T-helper 1 cell treated with Interleukin-12 subunit alpha and Interleukin-12 subunit beta and Interleukin-4 antibody, amounts not matched to agents 30 μg/mL and 1 μg/mL, for 36 hours (primary cell): Measurements from ENCODE around the gene ZNRF1.
A peak's percentile ranks its signal among the peaks of the same experiment; 100 is the strongest.

Experiments
- H3K27ac Mint-ChIP-seq: one replicate; pipeline ENCODE4 v1.8.0; 2021; ENCODE audit warnings: mild to moderate bottlenecking, mixed read lengths
- H3K27me3 Mint-ChIP-seq: one replicate; pipeline ENCODE4 v1.8.0; 2021; ENCODE audit warnings: low read depth, mixed read lengths
- H3K36me3 Mint-ChIP-seq: one replicate; pipeline ENCODE4 v1.8.0; 2021; ENCODE audit warnings: low read depth, mixed read lengths
- H3K4me1 Mint-ChIP-seq: one replicate; pipeline ENCODE4 v1.8.0; 2021; ENCODE audit warnings: low read depth, mixed read lengths
- H3K4me3 Mint-ChIP-seq: one replicate; pipeline ENCODE4 v1.8.0; 2021; ENCODE audit warnings: mild to moderate bottlenecking, moderate library complexity, mixed read lengths
- H3K9me3 Mint-ChIP-seq: one replicate; pipeline ENCODE4 v1.8.0; 2021; ENCODE audit warnings: mixed read lengths

Gene ZNRF1

DNA sequence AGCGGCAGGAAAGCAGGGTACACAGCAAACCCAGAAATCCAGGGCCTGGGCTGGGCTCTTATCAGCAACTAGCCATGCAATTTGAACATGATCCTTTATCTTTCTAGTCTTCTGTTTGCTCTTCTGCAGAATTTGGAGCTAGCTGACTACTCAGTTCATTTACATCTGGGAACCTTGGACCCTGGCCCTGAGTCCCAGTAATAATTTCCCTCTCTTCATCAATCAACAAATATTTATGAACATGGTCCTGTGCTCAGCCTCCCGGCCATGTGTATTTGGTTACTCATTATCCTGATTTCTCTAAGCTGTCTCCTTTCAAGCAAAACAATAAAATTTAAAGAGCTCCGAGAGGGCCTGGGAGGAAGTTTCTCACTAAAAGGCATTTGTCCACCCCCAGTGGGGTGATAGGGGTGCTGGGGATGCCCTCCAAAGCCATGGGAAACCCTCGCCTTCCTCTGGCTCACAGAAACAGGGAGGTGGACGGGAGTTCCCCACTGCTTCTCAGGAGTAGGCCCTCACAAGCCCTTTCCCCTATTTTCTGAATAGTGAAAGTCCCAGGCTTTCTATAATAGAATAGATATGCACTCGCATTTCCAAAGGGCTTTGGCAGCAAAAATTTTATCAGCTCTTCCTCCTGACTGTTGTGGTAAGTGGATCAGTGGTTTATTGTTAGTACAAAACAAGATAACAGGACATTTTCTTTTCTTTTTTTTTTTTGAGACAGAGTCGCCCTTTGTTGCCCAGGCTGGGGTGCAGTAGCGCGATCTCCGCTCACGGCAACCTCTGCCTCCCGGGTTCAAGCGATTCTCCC lies 7.0 kb upstream of the ZNRF1 start:
- H3K4me3 Mint-ChIP-seq = no peak overlapping the region

GRCh38 chr16:74995986-74996385 lies 2.8 kb upstream of the ZNRF1 start:
- H3K27me3 Mint-ChIP-seq = peaks cover 17% of the 10 kb centered on the region
- H3K27ac Mint-ChIP-seq = no peak overlapping the region
- no peaks in the 10 kb centered on the region for H3K9me3 Mint-ChIP-seq
- peaks cover 4% of the 10 kb centered on the region for H3K36me3 Mint-ChIP-seq
- H3K4me3 Mint-ChIP-seq = no peak overlapping the region
- peaks cover 14% of the 10 kb centered on the region for H3K4me1 Mint-ChIP-seq

More for the DNA sequence above, 7.0 kb upstream of the ZNRF1 start:
- Mint-ChIP-seq H3K36me3 (no peaks in the 10 kb centered on the region), H3K9me3 (no peaks in the 10 kb centered on the region), H3K4me1 (no peaks in the 10 kb centered on the region), H3K27me3 (peaks cover 14% of the 10 kb centered on the region), H3K27ac (no peak overlapping the region)

- H3K4me3 Mint-ChIP-seq = no peak overlapping the region
- H3K36me3 Mint-ChIP-seq = peaks cover 10% of the 10 kb centered on the region
- no peak overlapping the region for H3K27ac Mint-ChIP-seq
- peaks cover 17% of the 10 kb centered on the region for H3K27me3 Mint-ChIP-seq
- peaks cover 23% of the 10 kb centered on the region for H3K4me1 Mint-ChIP-seq
- H3K9me3 Mint-ChIP-seq = no peaks in the 10 kb centered on the region
Measured at GRCh38 chr16:74997042-74997491, 1.8 kb upstream of the ZNRF1 start.

DNA sequence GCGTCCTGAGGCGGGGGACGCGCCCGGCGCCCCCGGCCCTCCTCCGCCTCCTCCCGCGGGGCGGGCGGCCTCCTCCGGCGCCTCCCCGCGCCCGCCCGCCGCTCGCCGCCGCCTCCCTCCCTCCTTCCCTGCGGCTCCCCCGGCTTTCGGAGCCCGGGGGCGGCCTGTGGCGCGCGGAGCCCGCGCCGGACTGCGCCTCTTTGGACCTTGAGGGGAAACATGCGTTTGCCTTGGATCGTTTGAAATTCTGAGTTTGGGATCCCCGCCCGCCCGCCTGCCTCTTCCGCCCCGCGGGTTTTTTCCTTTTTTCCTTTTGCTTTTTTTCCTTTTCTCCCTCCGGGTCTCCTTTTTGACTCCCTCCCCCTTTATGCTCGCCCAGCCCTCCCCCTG lies 390 bp downstream of the ZNRF1 start:
- H3K4me3 Mint-ChIP-seq = peak overlapping the region; percentile 73
- no peaks in the 10 kb centered on the region for H3K9me3 Mint-ChIP-seq
- H3K36me3 Mint-ChIP-seq = peaks cover 22% of the 10 kb centered on the region
- no peak overlapping the region for H3K27ac Mint-ChIP-seq
- peaks cover 39% of the 10 kb centered on the region for H3K4me1 Mint-ChIP-seq
- H3K27me3 Mint-ChIP-seq = peaks cover 9% of the 10 kb centered on the region

DNA sequence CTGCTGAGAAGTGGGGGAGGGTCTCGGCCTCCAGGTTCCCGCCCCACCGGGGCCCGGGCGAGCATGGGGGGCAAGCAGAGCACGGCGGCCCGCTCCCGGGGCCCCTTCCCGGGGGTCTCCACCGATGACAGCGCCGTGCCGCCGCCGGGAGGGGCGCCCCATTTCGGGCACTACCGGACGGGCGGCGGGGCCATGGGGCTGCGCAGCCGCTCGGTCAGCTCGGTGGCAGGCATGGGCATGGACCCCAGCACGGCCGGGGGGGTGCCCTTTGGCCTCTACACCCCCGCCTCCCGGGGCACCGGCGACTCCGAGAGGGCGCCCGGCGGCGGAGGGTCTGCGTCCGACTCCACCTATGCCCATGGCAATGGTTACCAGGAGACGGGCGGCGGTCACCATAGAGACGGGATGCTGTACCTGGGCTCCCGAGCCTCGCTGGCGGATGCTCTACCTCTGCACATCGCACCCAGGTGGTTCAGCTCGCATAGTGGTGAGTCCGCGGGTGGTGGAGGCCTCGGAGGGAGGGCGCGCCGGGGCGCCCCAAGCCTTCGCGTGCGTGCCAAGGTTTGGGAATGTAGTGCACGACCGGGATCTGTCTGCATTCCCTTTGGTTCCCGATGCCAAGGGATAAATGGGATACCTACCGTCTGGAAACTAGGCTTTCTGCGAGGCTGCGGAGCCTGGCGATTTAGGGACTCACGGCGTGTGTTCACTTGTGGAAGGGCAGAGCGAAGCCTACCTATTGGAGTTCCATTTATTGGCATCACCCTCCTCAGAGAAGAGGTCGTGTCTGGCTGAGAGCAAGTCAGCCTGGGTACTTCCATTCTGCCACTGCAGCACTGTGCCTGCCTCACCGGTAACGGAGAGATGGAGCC lies 1.0 kb downstream of the ZNRF1 start:
- Mint-ChIP-seq H3K4me3 (peak overlapping the region; percentile 90), H3K36me3 (peaks cover 25% of the 10 kb centered on the region), H3K9me3 (no peaks in the 10 kb centered on the region), H3K4me1 (peaks cover 39% of the 10 kb centered on the region), H3K27me3 (peaks cover 9% of the 10 kb centered on the region), H3K27ac (peak overlapping the region; percentile 80)

DNA sequence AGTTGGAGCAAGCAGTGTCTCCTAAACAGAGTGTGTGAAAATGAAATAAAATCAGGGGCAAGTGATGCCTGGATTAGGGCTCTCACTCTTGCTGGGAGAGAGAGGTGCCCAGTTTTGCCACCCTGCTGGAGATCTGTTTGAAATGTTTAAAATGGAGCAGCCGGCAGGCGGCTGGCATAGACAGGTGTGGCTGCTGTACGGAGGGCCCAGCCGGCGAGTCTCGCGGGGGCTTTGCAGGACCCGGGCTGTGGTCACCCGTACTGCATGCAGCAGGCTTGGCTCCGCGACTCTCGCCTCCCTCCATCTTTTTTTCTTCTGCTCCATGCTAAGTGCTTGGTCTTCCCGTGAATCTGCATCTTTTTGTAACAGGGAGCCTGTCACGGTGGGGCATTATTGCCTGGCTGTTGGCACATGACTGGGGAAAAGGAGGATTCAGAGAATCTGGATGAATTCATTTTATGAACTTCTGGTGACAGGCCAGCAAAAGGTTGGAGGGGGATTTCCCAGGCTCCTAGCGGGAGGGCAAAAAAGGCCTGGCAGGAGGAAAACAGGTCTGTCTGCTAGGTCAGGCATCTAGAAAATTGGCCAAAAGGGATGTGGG lies 1.8 kb downstream of the ZNRF1 start:
- peak overlapping the region; percentile 80 for H3K27ac Mint-ChIP-seq
- H3K9me3 Mint-ChIP-seq = no peaks in the 10 kb centered on the region
- peaks cover 9% of the 10 kb centered on the region for H3K27me3 Mint-ChIP-seq
- peaks cover 28% of the 10 kb centered on the region for H3K36me3 Mint-ChIP-seq
- peak overlapping the region; percentile 90 for H3K4me3 Mint-ChIP-seq
- H3K4me1 Mint-ChIP-seq = peaks cover 39% of the 10 kb centered on the region

GRCh38 chr16:75002474-75002873 lies 3.6 kb downstream of the ZNRF1 start:
- peaks cover 42% of the 10 kb centered on the region for H3K4me1 Mint-ChIP-seq
- peak overlapping the region; percentile 90 for H3K4me3 Mint-ChIP-seq
- no peak overlapping the region for H3K27ac Mint-ChIP-seq
- H3K9me3 Mint-ChIP-seq = no peaks in the 10 kb centered on the region
- no peaks in the 10 kb centered on the region for H3K27me3 Mint-ChIP-seq
- peaks cover 32% of the 10 kb centered on the region for H3K36me3 Mint-ChIP-seq

DNA sequence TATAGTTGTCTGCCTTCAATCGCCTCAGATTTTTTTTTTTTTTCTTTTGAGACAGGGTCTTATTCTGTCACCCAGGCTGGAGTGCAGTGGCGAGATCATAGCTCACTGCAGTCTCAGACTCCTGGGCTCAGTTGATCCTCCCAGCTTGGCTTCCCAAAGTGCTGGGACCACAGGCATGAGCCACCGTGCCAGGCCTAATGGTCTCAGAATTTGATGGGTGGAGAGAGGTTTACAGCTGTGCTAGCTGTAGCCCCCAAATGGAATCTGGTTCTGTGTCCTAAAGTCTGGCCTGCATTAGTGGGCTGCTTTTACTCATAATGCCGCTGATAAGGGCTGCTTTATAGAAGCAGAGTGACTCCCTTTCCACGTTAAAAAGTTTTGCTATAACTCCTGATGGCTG lies 5.1 kb downstream of the ZNRF1 start:
- no peak overlapping the region for H3K27ac Mint-ChIP-seq
- peaks cover 34% of the 10 kb centered on the region for H3K36me3 Mint-ChIP-seq
- H3K4me1 Mint-ChIP-seq = peaks cover 47% of the 10 kb centered on the region
- no peak overlapping the region for H3K4me3 Mint-ChIP-seq
- no peaks in the 10 kb centered on the region for H3K27me3 Mint-ChIP-seq
- H3K9me3 Mint-ChIP-seq = no peaks in the 10 kb centered on the region

DNA sequence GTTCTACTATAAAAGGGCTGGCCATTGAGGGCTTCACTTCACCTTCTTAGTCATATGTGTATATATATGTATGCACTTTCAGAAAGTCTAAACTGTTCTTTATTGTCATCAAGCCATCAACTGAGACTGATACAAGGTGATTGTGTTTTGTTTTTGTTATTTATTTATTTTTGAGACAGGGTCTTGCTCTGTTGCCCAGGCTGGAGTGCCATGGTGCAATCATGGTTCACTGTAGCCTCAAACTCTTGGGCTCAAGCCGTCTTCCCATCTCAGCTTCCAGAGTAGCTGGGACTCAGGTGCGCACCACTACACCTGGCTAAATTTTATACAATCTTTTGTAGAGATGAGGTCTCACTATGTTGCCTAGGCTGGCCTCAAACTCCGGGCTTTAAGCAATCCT lies 5.6 kb downstream of the ZNRF1 start:
- H3K27ac Mint-ChIP-seq = no peak overlapping the region
- H3K9me3 Mint-ChIP-seq = no peaks in the 10 kb centered on the region
- no peaks in the 10 kb centered on the region for H3K27me3 Mint-ChIP-seq
- H3K4me1 Mint-ChIP-seq = peaks cover 51% of the 10 kb centered on the region
- peaks cover 39% of the 10 kb centered on the region for H3K36me3 Mint-ChIP-seq
- H3K4me3 Mint-ChIP-seq = no peak overlapping the region

GRCh38 chr16:75005697-75006096 lies 6.9 kb downstream of the ZNRF1 start:
- H3K4me1 Mint-ChIP-seq = peaks cover 52% of the 10 kb centered on the region
- H3K27ac Mint-ChIP-seq = no peak overlapping the region
- H3K36me3 Mint-ChIP-seq = peaks cover 43% of the 10 kb centered on the region
- no peaks in the 10 kb centered on the region for H3K27me3 Mint-ChIP-seq
- H3K4me3 Mint-ChIP-seq = no peak overlapping the region
- peaks cover 3% of the 10 kb centered on the region for H3K9me3 Mint-ChIP-seq

GRCh38 chr16:75007443-75007842 lies 8.6 kb downstream of the ZNRF1 start:
- Mint-ChIP-seq H3K36me3 (peaks cover 37% of the 10 kb centered on the region), H3K27me3 (no peaks in the 10 kb centered on the region), H3K9me3 (peaks cover 3% of the 10 kb centered on the region), H3K4me3 (no peak overlapping the region), H3K4me1 (peaks cover 53% of the 10 kb centered on the region), H3K27ac (no peak overlapping the region)

DNA sequence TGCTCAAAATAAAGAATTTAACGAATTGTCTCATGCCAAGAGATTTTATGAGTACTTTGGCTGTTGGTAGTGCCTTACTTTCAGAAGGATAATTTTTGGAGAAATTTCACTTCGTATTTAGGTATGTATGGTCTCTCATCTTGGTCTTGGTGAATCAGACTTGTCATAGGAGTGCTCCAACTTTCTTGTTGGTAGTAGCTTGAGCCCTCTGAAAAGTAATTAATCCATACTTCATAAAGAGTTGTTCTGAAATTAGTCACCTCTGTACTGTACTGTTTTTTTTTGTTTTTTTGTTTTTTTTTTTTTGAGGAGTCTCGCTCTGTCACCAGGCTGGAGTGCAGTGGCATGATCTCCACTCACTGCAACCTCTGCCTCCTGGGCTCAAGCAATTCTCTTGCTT lies 11.6 kb downstream of the ZNRF1 start:
- peaks cover 3% of the 10 kb centered on the region for H3K9me3 Mint-ChIP-seq
- peak overlapping the region; percentile 80 for H3K27ac Mint-ChIP-seq
- H3K4me1 Mint-ChIP-seq = peaks cover 52% of the 10 kb centered on the region
- no peak overlapping the region for H3K4me3 Mint-ChIP-seq
- H3K27me3 Mint-ChIP-seq = no peaks in the 10 kb centered on the region
- H3K36me3 Mint-ChIP-seq = peaks cover 27% of the 10 kb centered on the region

- Mint-ChIP-seq H3K27me3 (no peaks in the 10 kb centered on the region), H3K4me3 (peak overlapping the region; percentile 82), H3K27ac (peak overlapping the region; percentile 97), H3K36me3 (peaks cover 27% of the 10 kb centered on the region), H3K4me1 (peaks cover 55% of the 10 kb centered on the region), H3K9me3 (peaks cover 3% of the 10 kb centered on the region)
Measured at GRCh38 chr16:75011634-75012307, 12.9 kb downstream of the ZNRF1 start.
